Thoracic aorta (tissue), 2 donors: ENCODE results near the gene OR1F1. TPM values are rescaled to one million over a fixed set of nuclear protein-coding genes. Genes with fewer than 3 reads are reported as not detected.

Experiments used
- ATAC-seq: fragments of 150-250 bp; one replicate; pipeline ENCODE4 v1.8.0; 2017; ENCODE audit warnings: low read depth; ENCODE audit not compliant: insufficient number of reproducible peaks, low FRiP score
- DNase-seq: peaks from one replicate; pipeline ENCODE4 v3.0.0-alpha.2; 2020; ENCODE audit warnings: low spot score
- H3K27ac ChIP-seq, 2 donors: fragments of 200-600 bp; sonication (generic); 1 replicate in 1 of 2; 2 replicates in 1 of 2; pipeline ENCODE4 v1.5.1; 2016; ENCODE audit warnings: mild to moderate bottlenecking in 2 of 2, moderate library complexity in 2 of 2
- H3K27me3 ChIP-seq: fragments of 200-600 bp; sonication (generic); replicated peaks from 2 replicates; pipeline ENCODE4 v1.6.0; 2016; ENCODE audit warnings: mild to moderate bottlenecking; ENCODE audit not compliant: insufficient read depth
- H3K36me3 ChIP-seq: fragments of 200-600 bp; sonication (generic); one replicate; pipeline ENCODE4 v1.5.1; 2016
- H3K4me1 ChIP-seq, 2 donors: fragments of 200-600 bp; sonication (generic); 1 replicate in 1 of 2; 2 replicates in 1 of 2; pipeline versions ENCODE4 v1.5.1 to v1.6.0; 2016; ENCODE audit warnings: low read depth in 2 of 2, mild to moderate bottlenecking in 1 of 2; ENCODE audit not compliant: control insufficient read depth in 1 of 2
- H3K4me3 ChIP-seq: fragments of 200-600 bp; sonication (generic); 2 replicates; pipeline ENCODE4 v1.5.1; 2016; ENCODE audit warnings: mild to moderate bottlenecking
- H3K9me3 ChIP-seq: fragments of 200-600 bp; sonication (generic); 2 replicates; pipeline ENCODE4 v1.5.1; 2016
- CTCF ChIP-seq: fragments of 200-600 bp; sonication (generic); IDR thresholded peaks from one replicate; pipeline ENCODE4 v1.5.1; 2019; ENCODE audit warnings: antibody characterized with exemption
- total RNA-seq, 2 donors: library from RNA; depleted of rRNA; stranded (reverse); fragments of >200 nt; gene quantifications; one replicate each; pipeline versions ENCODE4 v1.1.0 to v1.2.3, GENCODE V29; 2016

Gene OR1F1
- total RNA-seq, 2 donors from 2014 or later, result not detected

GRCh38 chr16:3152277-3152990, 35.6 kb upstream of the OR1F1 start:
- Histone ChIP-seq H3K36me3 (no peaks in the 10 kb centered on the region), H3K9me3 (no peaks in the 10 kb centered on the region), H3K4me1 (peaks cover 7 to 24% of the 10 kb centered on the region in 2 donors), H3K27me3 (no peaks in the 10 kb centered on the region), H3K27ac (peak overlapping the region; percentile 51 to 60), H3K4me3 (peak overlapping the region; percentile 94)
- ATAC-seq (peak; percentile 53), DNase-seq (peak; percentile 77)
- peak; percentile 19 for TF ChIP-seq CTCF

- peak overlapping the region; percentile 94 for H3K4me3 ChIP-seq
- H3K27me3 ChIP-seq, result no peaks in the 10 kb centered on the region
- no peak for TF ChIP-seq CTCF
- ATAC-seq, result no peak
- DNase-seq, result no peak
- no peaks in the 10 kb centered on the region for H3K36me3 ChIP-seq
- H3K27ac ChIP-seq, result peak overlapping the region; percentile 51 to 60
- H3K9me3 ChIP-seq, result no peaks in the 10 kb centered on the region
- H3K4me1 ChIP-seq, result peaks cover 7 to 30% of the 10 kb centered on the region in 2 donors
Measured at GRCh38 chr16:3152991-3153368, 35.0 kb upstream of the OR1F1 start.

GRCh38 chr16:3155181-3155580, 32.8 kb upstream of the OR1F1 start:
- H3K27me3 ChIP-seq, result no peaks in the 10 kb centered on the region
- no peak overlapping the region for H3K27ac ChIP-seq
- DNase-seq (no peak), ATAC-seq (no peak)
- TF ChIP-seq CTCF, result no peak
- H3K4me3 ChIP-seq, result no peak overlapping the region
- H3K4me1 ChIP-seq, result peaks cover 7 to 25% of the 10 kb centered on the region in 2 donors
- no peaks in the 10 kb centered on the region for H3K36me3 ChIP-seq
- H3K9me3 ChIP-seq, result no peaks in the 10 kb centered on the region

GRCh38 chr16:3155972-3156371, 32.0 kb upstream of the OR1F1 start:
- H3K27ac ChIP-seq, result no peak overlapping the region
- no peaks in the 10 kb centered on the region for H3K27me3 ChIP-seq
- TF ChIP-seq CTCF, result no peak
- ATAC-seq (no peak), DNase-seq (no peak)
- no peaks in the 10 kb centered on the region for H3K9me3 ChIP-seq
- H3K36me3 ChIP-seq, result no peaks in the 10 kb centered on the region
- peaks cover 7 to 22% of the 10 kb centered on the region in 2 donors for H3K4me1 ChIP-seq
- no peak overlapping the region for H3K4me3 ChIP-seq

- DNase-seq (peak; percentile 41), ATAC-seq (peak; percentile 8)
- Histone ChIP-seq H3K9me3 (no peaks in the 10 kb centered on the region), H3K4me1 (peaks cover 0 to 15% of the 10 kb centered on the region in 2 donors), H3K27ac (peak overlapping the region; percentile 77 to 82), H3K4me3 (peak overlapping the region; percentile 85), H3K36me3 (no peaks in the 10 kb centered on the region), H3K27me3 (no peaks in the 10 kb centered on the region)
- no peak for TF ChIP-seq CTCF
Measured at GRCh38 chr16:3157229-3158025, 30.6 kb upstream of the OR1F1 start.
